ENCODE data around the gene USP31. TPM values are rescaled to one million over a fixed set of nuclear protein-coding genes. Genes with fewer than 3 reads are reported as not detected.

Gene USP31
- total and polyA plus RNA-seq, 2 of the 8 experiments (the other 6 are each of a cell fraction or from before 2014, with no cell fraction given), result 6.7 to 19.0 TPM

- TF ChIP-seq USF2 (IDR thresholded peaks at IDR 0.05; ENCODE audit: low read length) (no peak), SP1 (IDR thresholded peaks at IDR 0.05; ENCODE audit: low read depth, low read length) (no peak)
Measured at GRCh38 chr16:23039118-23039517, 110.1 kb downstream of the USP31 start (continued).
